SU-DHL-6 (cell line): Measurements from ENCODE around the gene TSGA10IP.

ENCODE experiments used
- CTCF ChIP-seq: fragments of 200-600 bp; sonication (generic); IDR thresholded peaks from one replicate; pipeline ENCODE4 v1.5.1; 2017; ENCODE audit warnings: antibody characterized with exemption, mild to moderate bottlenecking, low read length, moderate library complexity; ENCODE audit not compliant: insufficient read depth, poor library complexity, severe bottlenecking
- EZH2phosphoT487 ChIP-seq: fragments of 200-600 bp; sonication (generic), shearing (Covaris generic); conservative IDR thresholded peaks from 2 replicates; pipeline ENCODE4 v1.6.1; 2018; ENCODE audit warnings: mild to moderate bottlenecking, antibody characterized with exemption, low read length, moderate library complexity, mixed read lengths

GRCh38 chr11:65982824-65983588 lies 37.7 kb downstream of the TSGA10IP start:
- TF ChIP-seq EZH2phosphoT487 = no peak
- TF ChIP-seq CTCF = no peak
